Renal cortical epithelial cell (primary cell): ENCODE measurements around the gene CCT3. TPM values are rescaled to one million over a fixed set of nuclear protein-coding genes. Genes with fewer than 3 reads are reported as not detected.
A peak's percentile ranks its signal among the peaks of the same experiment; 100 is the strongest.
"Not testable (repeated sequence)": the region's sequence is repeated elsewhere in the genome, so short reads cannot be mapped to it uniquely, and the experiment has no call there.

Source experiments
- DNase-seq: peaks from one replicate; pipeline ENCODE4 v3.0.0-alpha.2; 2011; ENCODE audit warnings: low read depth
- total RNA-seq: library from RNA; depleted of rRNA; stranded (reverse); fragments of >200 nt; gene quantifications from 2 replicates; pipeline ENCODE4 v1.2.3, GENCODE V29; 2014

The CCT3 gene
- total RNA-seq, 1 donor from 2014 or later, result 499 TPM

GRCh38 chr1:156368889-156369684 is 31.0 kb upstream of the CCT3 start, which contains the start of gene RHBG:
Gene RHBG (plus strand): TSS chr1:156369211. CDS start chr1:156369250, 39 bp downstream.
- no peak for DNase-seq

GRCh38 chr1:156368157-156368658 is 30.1 kb upstream of the CCT3 start:
- DNase-seq, result no peak

GRCh38 chr1:156367383-156368156 is 29.5 kb upstream of the CCT3 start:
- DNase-seq, result no peak

- DNase-seq, result no peak
Observed at GRCh38 chr1:156366378-156367166, 28.5 kb upstream of the CCT3 start.

- no peak for DNase-seq
Observed at GRCh38 chr1:156365754-156366153, 27.7 kb upstream of the CCT3 start.

- no peak for DNase-seq
Observed at GRCh38 chr1:156360534-156360933, 22.4 kb upstream of the CCT3 start.

GRCh38 chr1:156359973-156360372 is 21.9 kb upstream of the CCT3 start:
- DNase-seq, result peak; percentile 11

GRCh38 chr1:156359249-156359648 is 21.2 kb upstream of the CCT3 start:
- DNase-seq, result no peak

- no peak for DNase-seq
Observed at GRCh38 chr1:156358641-156359040, 20.5 kb upstream of the CCT3 start.

GRCh38 chr1:156357977-156358376 is 19.9 kb upstream of the CCT3 start:
- DNase-seq, result no peak

GRCh38 chr1:156356875-156357534 is 18.9 kb upstream of the CCT3 start:
- DNase-seq, result peak; percentile 13

GRCh38 chr1:156356262-156356874 is 18.3 kb upstream of the CCT3 start:
- DNase-seq, result no peak

GRCh38 chr1:156352481-156352880 is 14.4 kb upstream of the CCT3 start:
- DNase-seq, result not testable (repeated sequence)

- DNase-seq, result no peak
Observed at GRCh38 chr1:156347331-156347730, 9.2 kb upstream of the CCT3 start.

GRCh38 chr1:156346636-156347035 is 8.5 kb upstream of the CCT3 start:
- DNase-seq, result no peak

GRCh38 chr1:156346035-156346434 is 7.9 kb upstream of the CCT3 start:
- DNase-seq, result not testable (repeated sequence)

GRCh38 chr1:156344409-156344808 is 6.3 kb upstream of the CCT3 start:
- no peak for DNase-seq

- peak; percentile 20 for DNase-seq
Observed at GRCh38 chr1:156342166-156342955, 4.3 kb upstream of the CCT3 start.

GRCh38 chr1:156337888-156338179 is 258 bp downstream of the CCT3 start:
- DNase-seq, result no peak
